Measurements from ENCODE around the gene ZC3H13.

ZC3H13 gene

GRCh38 chr13:46062185-46062584 is 9.6 kb upstream of the ZC3H13 start:
- DNase-seq, result no peak

- DNase-seq, result no peak
These were observed 6.9 kb upstream of the ZC3H13 start for GRCh38 chr13:46059405-46059804.

- DNase-seq, result no peak
These were observed 5.7 kb upstream of the ZC3H13 start for GRCh38 chr13:46058268-46058667.

- no peak for DNase-seq
These were observed 4.9 kb upstream of the ZC3H13 start for GRCh38 chr13:46057256-46058015.

GRCh38 chr13:46053162-46054012 is 841 bp upstream of the ZC3H13 start:
- no peak for DNase-seq

GRCh38 chr13:46051968-46052318 is 603 bp downstream of the ZC3H13 start:
- DNase-seq, result no peak

GRCh38 chr13:46050771-46051170 is 1.8 kb downstream of the ZC3H13 start:
- DNase-seq, result no peak

GRCh38 chr13:46045424-46045823 is 7.1 kb downstream of the ZC3H13 start:
- no peak for DNase-seq

GRCh38 chr13:46043647-46044046 is 8.9 kb downstream of the ZC3H13 start:
- no peak for DNase-seq

- DNase-seq, result no peak
These were observed 11.1 kb downstream of the ZC3H13 start for GRCh38 chr13:46041419-46041839.

GRCh38 chr13:46040763-46041162 is 11.8 kb downstream of the ZC3H13 start:
- DNase-seq, result no peak

- DNase-seq, result no peak
These were observed 12.9 kb downstream of the ZC3H13 start for GRCh38 chr13:46039411-46040182.

- no peak for DNase-seq
These were observed 14.2 kb downstream of the ZC3H13 start for GRCh38 chr13:46038296-46038695.

- DNase-seq, result no peak
These were observed 17.5 kb downstream of the ZC3H13 start for GRCh38 chr13:46035066-46035465.

- no peak for DNase-seq
These were observed 20.2 kb downstream of the ZC3H13 start for GRCh38 chr13:46032341-46032740.

GRCh38 chr13:46031581-46032263 is 20.8 kb downstream of the ZC3H13 start:
- no peak for DNase-seq

GRCh38 chr13:46025157-46025556 is 27.4 kb downstream of the ZC3H13 start:
- DNase-seq, result no peak

GRCh38 chr13:46022481-46022880 is 30.1 kb downstream of the ZC3H13 start:
- no peak for DNase-seq

GRCh38 chr13:46016216-46016615 is 36.3 kb downstream of the ZC3H13 start:
- no peak for DNase-seq

- DNase-seq, result no peak
These were observed 37.2 kb downstream of the ZC3H13 start for GRCh38 chr13:46015366-46015765.

GRCh38 chr13:46012404-46012803 is 40.1 kb downstream of the ZC3H13 start:
- DNase-seq, result no peak

GRCh38 chr13:46010148-46010547 is 42.4 kb downstream of the ZC3H13 start:
- DNase-seq, result no peak

- no peak for DNase-seq
These were observed 43.9 kb downstream of the ZC3H13 start for GRCh38 chr13:46008631-46009030.
